Putamen (tissue), 1 donor: ENCODE results near the gene ACTR3.

Source experiments
- DNase-seq: peaks from one replicate; pipeline ENCODE4 v3.0.0-alpha.2; 2016; ENCODE audit warnings: low spot score

The ACTR3 gene

DNA sequence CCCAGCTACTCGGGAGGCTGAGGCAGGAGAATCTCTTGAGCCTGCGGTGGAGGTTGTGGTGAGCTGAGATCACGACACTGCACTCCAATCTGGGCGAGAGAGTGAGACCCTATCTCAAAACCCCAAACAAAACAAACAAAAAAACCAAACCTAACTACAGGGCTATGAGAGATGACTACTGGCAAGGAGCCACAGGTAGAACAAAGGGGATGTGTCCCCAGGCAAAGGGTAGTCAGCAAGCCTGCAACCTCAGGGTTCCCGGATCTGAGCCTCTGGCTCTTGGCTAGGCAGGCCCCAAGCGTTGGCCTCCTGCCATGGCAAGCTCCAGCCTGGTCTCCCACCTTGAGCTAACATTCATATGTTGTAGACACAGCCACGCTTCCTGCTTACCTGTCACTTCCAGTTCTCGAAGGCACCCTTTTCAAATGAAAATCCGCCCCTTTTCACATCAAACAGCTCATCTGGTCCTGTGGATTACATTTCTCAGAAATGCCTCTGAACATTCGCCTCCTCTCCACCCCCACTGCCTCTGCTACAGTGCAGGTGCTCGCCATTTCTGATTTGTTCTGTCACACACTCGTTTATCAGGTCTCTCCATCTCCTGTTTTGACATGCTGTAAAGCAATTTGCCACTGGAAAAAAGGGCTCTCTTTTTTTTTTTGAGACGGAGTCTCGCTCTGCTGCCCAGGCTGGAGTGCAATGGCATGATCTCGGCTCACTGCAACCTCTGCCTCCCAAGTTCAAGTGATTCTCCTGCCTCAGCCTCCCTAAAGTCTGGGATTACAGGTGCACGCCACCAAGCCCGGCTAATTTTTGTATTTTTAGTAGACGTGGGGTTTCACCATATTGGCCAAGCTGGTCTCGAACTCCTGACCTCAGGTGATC, 13.1 kb upstream of the ACTR3 start:
- DNase-seq: no peak

DNA sequence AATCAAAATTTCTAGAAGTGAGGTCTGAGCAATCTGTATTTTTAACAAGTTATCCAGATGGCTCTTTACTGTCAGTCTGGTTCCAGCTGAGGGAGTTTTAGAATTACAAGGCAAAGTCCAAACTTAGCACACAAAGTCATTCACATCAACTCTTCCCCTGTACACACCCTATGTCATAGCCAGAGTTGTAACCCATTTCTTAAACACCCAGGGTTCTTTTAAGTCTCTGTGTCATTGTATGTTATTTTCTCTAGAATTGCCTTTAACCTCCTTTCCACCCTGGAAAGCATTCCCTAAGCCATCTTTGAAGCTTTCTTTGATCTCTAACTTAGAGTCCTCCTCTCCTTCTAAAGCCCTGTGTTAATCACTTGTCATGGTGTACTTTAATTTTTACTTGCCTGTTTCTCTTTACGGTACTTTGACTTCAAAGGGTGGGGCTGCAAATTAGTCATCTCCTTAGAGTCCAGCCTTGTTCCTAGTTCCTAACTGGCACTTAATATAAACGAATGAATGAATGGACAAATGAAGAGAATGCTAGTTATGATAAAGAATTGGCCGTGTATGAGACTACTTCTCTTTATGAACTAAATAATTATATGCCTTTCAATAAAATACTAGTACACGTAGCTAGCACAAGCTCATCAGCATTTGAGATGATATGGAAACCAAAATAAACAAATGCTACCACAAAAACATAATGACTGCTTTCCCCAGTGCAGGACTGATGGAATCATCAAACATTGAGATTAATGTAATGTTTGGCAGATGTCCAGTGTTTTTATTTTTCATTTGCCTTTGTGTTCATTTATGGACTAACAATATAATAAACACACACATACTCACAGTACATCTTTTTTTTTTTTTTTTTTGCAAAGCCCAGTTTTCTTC, 11.9 kb upstream of the ACTR3 start:
- no peak for DNase-seq

DNA sequence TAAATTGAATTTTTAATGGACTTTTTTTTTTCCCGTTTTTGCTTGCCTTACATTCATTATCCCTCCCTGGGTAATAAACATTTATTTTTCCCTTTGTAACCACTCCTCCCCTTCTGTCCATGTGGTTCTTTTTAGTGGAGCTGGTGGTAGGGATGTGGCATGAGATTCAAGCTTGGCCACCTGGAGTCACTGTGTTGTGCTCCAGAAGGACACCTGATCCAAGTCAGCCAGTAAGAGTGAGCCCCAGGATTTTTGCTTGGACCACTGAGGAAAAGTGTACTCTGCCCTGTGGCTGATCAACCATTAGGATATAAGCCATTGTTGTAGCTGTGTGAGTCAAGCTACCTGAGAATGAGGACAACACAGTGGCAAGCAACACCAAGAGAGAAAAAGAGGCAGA, 11.1 kb upstream of the ACTR3 start:
- DNase-seq: no peak

DNA sequence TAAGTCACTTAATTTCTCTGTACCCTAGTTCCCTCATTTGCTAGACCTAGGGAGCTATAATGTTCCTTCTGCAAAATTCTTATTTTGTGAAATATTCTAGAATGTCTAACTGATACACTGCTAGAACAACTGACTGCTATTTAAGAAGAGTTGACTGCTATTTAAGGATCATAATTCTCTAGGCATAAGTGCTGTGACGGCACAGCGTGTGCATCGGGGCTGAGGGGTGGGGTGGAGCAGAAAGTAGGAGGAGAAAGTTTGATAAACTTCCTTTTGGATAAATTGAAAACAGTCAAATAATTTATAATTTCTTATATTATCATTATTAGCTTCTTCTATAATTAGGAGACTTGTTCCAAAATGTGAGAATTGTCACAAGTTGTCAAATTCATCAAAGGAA, 10.4 kb upstream of the ACTR3 start:
- no peak for DNase-seq

DNA sequence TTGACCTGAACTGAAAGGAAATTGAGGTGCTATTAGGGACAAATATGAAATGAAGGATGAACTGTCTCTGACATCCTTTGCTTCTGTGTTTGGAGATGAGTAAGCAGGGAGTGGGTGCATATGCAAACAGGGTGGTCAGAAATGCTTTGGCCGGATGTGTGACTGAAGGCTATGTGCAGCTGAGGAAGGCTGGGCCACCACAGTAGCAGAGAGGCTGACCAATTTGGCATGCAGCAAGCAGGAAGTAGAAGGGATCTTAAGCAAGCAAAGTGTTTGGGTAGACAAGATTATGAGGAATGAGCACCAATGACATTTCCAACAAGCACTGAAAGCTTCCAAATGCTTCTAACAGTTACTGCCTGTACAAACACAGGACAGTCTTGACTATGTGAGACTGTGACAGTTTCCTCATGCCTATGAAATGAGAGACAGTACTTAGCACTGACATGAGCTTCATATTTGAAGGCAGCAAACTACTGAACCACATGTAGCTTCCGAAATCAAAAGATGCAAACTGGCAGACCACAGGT, 3.3 kb upstream of the ACTR3 start:
- no peak for DNase-seq

DNA sequence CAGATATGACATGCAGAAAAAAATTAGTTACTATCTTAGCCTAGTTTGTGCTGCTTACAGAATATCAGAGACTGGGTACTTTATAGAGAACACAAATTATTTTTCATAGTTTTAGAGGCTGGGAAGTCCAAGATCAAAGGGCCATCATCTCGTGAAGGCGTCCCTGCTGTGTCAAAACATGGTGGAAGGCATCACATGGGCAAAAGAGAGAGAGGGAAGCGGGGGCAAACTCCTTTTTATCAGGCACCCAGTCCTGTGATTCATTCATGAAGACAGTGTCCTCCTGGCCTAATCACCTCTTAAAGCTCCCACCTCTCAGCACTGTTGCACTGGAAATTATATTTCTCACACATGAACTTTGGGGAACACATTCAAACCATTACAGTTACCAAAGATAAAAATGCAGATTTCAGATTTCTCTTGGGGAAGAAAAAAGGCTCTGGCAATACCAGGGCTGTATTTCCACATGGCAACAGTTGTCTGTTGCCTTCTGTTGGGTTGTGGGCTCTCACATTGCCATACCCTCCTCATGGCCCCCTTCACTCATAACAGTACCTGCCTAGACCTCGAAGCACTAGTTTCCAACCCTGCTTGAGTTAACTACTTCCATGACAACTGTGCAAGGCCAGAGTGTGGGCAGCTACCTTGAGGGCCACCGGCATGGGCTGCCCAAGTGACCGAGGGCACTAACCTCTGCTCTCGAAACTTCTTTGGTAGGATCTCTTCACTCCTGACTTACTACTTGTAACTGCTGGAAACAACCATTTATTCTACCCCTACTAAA, 2.7 kb upstream of the ACTR3 start:
- no peak for DNase-seq

DNA sequence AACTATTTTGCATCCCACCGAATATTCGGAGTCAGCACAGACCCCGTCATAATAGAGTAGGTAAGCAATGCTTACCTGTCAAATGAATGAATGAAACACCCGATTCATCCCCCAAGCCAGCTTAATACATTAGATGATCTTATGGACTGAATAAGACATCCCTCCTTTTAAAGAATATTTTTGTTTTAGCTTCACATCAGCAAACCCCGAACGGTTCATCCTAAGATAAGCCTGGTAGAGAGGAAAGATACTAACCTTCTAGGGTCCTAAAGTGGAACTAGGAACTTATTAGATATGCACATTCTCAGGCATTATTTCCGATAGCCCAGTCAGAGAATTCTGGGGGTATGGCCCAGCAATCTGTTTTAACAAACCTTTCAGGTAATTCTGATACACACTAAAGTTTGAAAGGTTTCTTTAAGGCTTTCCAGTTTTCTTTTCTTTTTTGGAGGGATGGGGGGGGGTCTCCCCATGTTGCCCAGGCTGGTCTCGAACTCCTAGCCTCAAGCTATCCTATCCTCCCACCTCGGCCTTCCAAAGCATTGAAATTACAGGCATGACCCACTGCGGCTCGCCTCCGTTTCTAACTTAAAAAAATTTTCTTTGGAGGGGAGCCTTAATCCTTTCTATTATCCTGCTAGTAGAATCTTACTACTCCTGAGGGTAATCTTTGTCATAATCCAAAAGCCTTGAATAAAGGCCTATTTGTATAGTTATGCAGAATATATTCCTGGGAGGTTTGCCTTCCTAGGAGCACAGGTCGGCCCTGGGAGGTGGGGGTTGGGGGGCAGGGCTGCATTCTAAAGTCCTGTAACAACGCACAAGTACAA, 1.0 kb upstream of the ACTR3 start:
- DNase-seq: no peak

DNA sequence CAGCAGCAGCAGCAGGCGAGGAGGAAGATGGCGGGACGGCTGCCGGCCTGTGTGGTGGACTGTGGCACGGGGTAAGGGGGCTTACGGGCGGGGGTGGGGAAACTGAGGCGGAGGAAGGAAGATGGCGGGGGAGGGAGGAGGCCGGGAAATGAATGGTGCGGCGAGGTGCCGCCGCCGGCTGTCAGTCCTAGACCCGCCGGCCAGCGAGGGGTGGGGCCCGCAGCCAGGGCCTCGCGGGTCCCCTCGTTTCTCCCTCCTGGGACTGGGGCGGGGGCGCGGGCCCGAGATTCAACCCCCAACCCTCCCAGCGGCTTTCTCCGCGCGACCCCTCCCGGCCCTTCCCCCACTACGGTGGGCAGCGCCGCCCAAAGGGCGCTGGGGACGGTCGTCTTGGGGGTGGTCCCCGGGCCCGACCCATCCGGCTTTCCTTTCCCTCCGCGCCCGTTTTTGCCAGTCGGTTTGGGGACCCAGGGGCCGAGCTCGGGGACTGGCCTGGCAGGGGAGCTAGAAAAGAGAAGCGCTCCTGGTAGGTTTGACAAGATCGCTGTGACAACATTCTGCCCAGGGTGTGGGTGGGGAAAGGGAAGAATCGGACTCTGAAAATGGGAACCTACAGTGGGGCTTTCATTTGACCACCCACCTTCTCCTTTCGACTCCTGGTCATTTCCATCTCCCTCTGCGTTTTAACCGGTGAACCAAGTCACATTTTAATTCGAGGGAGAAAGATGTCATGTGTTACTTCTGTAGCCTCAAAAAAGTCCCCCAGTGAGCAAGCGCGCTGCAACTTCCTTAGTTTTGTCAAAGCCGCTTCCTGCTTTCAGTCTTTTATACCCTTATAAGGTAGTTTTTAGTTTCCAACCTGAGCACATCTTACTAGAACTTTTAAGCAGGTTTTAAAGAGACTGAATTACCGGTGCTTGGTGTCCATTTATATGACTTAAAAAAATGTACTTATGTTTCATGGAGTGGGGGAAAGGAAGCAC, 655 bp downstream of the ACTR3 start:
- peak; percentile 76 for DNase-seq

DNA sequence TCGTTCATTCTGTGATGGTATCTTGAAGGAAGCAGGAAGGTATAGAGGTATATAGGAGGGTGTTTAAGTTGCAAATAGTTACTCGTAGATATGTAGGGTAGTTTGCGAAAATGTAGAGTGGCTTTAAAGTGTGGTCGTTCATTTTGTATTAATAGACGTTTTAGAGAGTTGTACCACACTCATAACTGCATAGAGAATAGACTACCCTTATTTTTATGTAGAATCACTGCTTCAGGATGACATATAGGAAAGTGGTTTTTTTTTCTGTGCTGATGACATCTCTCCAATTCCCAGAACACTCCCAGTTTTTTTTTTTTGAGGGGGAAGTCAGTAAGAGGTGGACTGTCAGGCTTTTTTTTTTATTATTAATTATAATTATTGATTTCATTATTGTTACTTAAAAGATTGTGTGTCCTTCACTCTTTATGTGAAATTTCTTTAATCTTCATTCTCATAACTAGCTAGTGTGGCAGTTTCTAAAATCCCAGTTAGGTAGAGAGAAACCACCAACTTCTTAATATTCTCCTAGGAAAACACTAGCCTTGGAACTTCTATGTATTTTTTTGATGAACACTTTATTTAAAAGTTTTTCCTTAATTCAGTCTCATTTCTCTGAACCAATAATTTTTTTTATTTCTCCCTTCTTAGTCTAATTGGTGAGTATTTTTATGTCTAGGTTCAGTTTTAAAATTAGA, 1.5 kb downstream of the ACTR3 start:
- DNase-seq: no peak

DNA sequence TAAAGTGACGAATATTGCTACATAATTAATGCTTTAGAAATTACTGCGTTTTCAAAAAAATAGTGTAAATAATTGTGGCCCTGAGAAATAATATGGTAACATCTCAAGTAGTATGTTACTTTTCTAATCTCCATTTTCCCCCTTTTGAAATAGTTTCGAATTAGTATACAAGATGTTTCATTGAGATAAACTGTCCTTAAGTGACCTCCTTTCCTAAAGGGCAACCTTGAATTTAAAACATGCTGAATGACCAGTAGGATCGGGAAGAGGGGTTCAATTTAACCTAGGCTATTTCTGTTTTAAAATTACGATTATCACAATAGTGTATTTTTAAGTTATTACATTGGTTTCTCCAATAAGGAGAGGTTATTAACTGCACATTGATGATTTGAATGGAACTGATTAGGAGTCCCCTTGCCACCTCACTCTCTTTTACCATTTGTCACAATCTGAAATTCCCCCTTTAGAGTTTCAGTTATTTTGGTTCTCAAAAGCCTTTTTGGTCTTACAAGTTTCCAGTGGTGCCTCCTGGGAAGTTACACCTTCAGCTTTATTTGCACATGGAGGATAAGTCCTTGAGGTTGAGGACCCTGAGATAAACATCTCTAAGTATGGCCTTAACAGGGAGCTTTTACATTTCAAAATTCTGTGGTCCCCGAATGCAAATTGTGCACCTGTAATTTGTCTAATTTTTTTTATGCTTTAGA, 2.3 kb downstream of the ACTR3 start:
- no peak for DNase-seq

DNA sequence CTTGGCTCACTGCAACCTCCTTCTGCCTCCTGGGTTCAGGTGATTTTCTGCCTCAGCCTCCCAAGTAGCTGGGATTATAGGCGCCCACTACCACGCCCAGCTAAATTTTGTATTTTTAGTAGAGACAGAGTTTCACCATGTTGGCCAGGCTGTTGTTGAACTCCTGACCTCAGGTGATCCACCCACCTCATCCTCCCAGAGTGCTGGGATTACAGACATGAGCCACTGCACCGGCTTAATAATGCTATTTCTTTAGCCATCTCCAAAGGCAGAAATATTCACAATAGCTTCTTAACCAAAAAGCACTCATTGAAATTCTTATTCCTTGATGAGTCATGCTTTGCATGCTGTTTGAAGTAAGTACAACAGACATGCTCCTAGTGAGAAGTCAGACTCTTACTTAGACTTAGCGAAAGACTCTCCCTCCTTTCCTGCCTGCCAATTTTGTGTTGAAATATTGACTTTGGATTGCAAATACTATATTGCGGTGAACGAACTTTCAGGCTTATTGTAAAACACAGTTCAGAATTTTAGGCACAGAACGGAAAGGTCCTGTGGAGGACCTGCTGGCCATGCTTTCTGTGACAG, 4.4 kb downstream of the ACTR3 start:
- DNase-seq: peak; percentile 25

DNA sequence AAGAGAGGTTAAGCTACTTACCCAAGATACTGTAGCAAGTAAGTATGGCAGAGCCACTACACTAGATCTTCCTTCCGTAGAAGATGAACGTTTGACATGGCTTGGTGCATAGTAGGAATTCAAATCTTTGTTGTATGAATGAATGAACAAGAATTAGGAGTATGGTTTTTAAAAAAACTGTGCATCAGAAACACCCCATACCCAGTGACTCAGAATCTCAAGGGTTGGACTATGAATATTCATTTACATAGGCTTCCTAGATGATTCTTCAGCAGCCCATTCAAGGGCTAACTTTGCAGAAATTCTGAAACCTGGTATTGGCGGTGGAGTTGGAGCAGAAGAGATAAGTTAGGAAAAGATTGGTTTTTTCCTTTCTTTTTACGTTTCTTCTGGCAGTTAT, 5.4 kb downstream of the ACTR3 start:
- no peak for DNase-seq

DNA sequence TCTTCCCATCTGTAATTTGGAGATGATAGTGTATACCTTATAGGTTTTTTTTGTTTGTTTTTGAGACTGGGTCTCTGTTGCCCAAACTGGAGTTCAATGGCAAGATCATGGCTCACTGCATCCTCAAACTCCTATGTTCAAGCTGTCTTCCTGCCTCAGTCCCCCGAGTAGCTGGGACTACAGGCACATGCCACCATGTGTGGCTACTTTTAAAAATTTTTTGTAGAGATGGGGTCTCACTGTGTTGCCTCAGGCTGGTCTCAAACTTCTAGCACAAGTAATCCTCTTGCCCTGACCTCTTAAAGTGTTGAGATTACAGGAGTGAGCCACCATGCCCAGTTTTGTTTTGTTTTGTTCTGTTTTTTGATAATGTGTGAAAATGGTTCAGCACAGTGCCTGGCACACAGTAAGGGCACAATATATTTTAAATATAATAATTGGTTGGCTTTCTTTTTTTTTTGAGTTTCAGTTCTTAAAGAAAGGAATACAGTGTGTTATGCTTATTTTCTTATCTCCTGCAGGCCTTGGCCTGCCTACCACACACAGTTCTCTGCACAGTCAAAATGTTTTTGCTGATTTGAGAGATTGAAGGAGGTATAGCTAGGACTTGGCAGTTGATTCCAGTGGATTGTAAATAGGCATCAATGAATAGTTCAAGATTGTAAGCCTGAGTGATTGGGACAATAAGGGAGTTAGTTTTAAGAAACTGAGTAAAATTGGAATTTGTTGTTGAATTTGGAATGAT, 6.1 kb downstream of the ACTR3 start:
- no peak for DNase-seq

DNA sequence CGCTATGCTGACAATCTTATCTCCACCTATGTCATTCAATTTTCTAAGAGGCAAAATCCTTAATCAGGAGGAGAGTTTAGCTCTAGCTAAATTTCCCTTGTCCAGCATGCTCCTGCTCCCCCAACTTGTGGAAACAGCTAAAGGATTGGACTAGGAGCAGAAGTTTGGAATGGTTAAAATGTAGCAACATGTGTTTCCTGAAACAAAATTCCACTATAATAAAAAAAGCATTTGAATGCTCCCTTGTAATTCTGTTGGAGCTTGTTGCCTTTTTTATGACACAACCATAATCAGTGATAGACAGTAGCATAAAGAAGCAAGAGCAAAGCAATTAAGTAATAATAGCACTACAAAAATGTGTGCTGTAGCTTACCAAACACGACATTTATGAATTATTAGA, 6.9 kb downstream of the ACTR3 start:
- DNase-seq: no peak

DNA sequence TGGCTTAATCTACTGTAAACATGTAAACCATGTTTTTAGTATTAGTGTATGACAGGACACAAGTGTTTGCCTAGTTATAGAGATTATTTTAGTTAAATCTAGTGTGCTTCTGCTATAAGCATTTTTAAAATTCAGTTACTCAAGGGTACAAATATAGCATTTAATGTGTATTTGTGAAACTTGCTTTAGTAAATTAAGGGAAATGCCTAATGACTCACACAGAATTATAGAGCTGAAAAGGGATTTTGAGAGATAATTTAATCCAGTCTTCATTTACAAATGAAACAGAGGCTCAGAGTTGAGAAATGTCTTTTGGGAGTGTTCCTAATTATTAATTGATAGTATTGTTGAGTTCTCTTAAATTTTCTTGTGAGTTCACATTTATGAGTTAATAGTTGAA, 8.2 kb downstream of the ACTR3 start:
- DNase-seq: no peak

DNA sequence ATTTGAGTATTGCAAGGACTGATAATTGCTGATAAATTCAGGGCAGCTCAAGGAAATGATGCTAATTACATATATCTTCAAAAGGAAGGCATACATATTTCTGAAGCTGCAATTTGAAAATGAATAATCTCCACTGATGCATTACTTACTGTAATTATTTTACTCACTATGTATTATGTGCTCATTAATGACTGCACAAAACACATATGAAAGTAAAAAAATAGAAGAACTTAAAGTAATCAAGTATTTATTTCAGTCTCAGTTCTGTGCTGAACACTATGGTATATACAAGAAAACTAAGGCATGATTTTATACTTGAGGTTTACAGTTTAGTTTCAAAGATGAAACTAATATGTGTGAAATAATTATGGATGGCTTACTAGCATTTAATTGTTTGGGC, 9.3 kb downstream of the ACTR3 start:
- no peak for DNase-seq

DNA sequence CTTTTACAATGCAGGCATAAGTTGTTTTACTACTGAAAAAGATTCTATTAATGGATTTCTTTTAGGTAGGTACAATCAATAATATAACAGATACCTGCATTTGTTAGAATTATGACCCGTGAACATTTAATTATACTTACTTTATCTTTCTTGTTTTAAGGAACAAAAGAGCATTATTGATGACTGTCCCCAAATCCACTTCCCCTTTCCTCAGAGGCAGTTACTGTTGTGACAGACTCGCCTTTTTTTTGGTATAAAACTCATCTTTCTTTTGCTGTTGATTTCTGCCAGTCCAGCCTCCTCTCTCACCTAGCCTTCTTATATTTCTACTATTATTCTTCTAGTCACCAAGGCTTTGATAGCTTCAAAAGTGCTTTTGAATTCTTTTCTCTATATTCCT, 12.1 kb downstream of the ACTR3 start:
- DNase-seq: no peak

DNA sequence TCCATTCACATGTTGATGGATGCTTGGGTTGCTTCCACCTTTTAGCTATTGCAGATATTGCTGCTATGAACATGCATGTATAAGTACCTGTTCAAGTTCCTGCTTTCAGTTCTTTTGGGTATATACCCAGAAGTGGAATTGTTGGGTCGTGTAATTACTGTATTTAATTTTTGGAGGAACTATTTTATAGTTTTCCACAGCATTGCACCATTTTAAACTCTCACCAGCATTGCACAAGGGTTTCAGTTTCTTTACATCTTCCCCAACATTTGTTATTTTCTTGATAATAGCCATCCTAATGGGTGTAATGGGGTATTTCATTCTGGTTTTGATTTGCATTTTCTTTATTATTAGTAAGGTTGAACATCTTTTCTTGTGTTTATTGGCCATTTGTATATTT, 16.0 kb downstream of the ACTR3 start:
- no peak for DNase-seq
